ENCODE data around the gene HRAS.

GRCh38 chr11:574632-575312, 39.4 kb upstream of the HRAS start:
- TF ChIP-seq CTCF (IDR thresholded peaks at IDR 0.05) (no peak), POLR2A (IDR thresholded peaks at IDR 0.05) (no peak), POLR2AphosphoS5 (IDR thresholded peaks at IDR 0.05; ENCODE audit: insufficient read depth in 1 of 2, low read depth in 1 of 2) (no peak)
